IMR-90 (cell line): ENCODE results near the gene ETFRF1.

Source experiments
- BHLHE40 ChIP-seq: fragments of 150-350 bp; IDR thresholded peaks from 2 replicates; pipeline ENCODE4 v1.6.1; 2016; ENCODE audit warnings: mild to moderate bottlenecking, low read depth, low read length
- CEBPB ChIP-seq: IDR thresholded peaks from 2 replicates; pipeline ENCODE4 v1.6.1; 2012; ENCODE audit warnings: low read depth, low read length, improper control_type of control experiment
- CTCF ChIP-seq: conservative IDR thresholded peaks from 2 replicates; pipeline ENCODE4 v1.5.1; 2012; ENCODE audit warnings: mild to moderate bottlenecking, low read depth, low read length, improper control_type of control experiment
- FOS ChIP-seq: fragments of 150-350 bp; IDR thresholded peaks from 2 replicates; pipeline ENCODE4 v1.6.1; 2016; ENCODE audit warnings: low read depth, low read length
- MAFK ChIP-seq: IDR thresholded peaks from 2 replicates; pipeline ENCODE4 v1.6.1; 2012; ENCODE audit warnings: low read depth, low read length, improper control_type of control experiment
- POLR2A ChIP-seq: IDR thresholded peaks from 2 replicates; pipeline ENCODE4 v1.6.1; 2012; ENCODE audit warnings: mild to moderate bottlenecking, low read depth, low read length
- RAD21 ChIP-seq: IDR thresholded peaks from 2 replicates; pipeline ENCODE4 v1.6.1; 2012; ENCODE audit warnings: low read length, improper control_type of control experiment
- RCOR1 ChIP-seq: IDR thresholded peaks from 2 replicates; pipeline ENCODE4 v1.6.1; 2012; ENCODE audit warnings: mild to moderate bottlenecking, low read length, improper control_type of control experiment; ENCODE audit not compliant: insufficient replicate concordance
- RFX5 ChIP-seq: IDR thresholded peaks from 2 replicates; pipeline ENCODE4 v1.8.0; 2012; ENCODE audit warnings: low read depth, mild to moderate bottlenecking, low read length, moderate library complexity
- SMC3 ChIP-seq: fragments of 150-350 bp; IDR thresholded peaks from 2 replicates; pipeline ENCODE4 v1.6.1; 2016; ENCODE audit warnings: low read depth, mild to moderate bottlenecking, antibody characterized with exemption, low read length, moderate library complexity
- USF2 ChIP-seq: fragments of 150-350 bp; IDR thresholded peaks from 2 replicates; pipeline ENCODE4 v1.6.1; 2017; ENCODE audit warnings: mild to moderate bottlenecking, antibody characterized with exemption, low read length, low read depth

GRCh38 chr12:25207411-25207810 is 12.4 kb downstream of the ETFRF1 start:
- TF ChIP-seq CTCF, result no peak
- TF ChIP-seq RFX5, result no peak
- no peak for TF ChIP-seq USF2
- TF ChIP-seq CEBPB, result no peak
- no peak for TF ChIP-seq POLR2A
- TF ChIP-seq BHLHE40, result no peak
- TF ChIP-seq FOS, result no peak
- TF ChIP-seq RAD21, result no peak
- no peak for TF ChIP-seq RCOR1
- TF ChIP-seq MAFK, result no peak
- no peak for TF ChIP-seq SMC3
